K562 (cell line): ENCODE measurements around the gene GLRX2. TPM values are rescaled to one million over a fixed set of nuclear protein-coding genes. Genes with fewer than 3 reads are reported as not detected.

ENCODE experiments used
- ATF7 ChIP-seq: fragments of 450-650 bp; IDR thresholded peaks from 2 replicates; pipeline ENCODE4 v1.7.1; 2014; ENCODE audit warnings: mild to moderate bottlenecking, moderate library complexity
- CBX3 ChIP-seq, 2 experiments: IDR thresholded peaks; 1 replicate in 1 of 2; 2 replicates in 1 of 2; pipeline ENCODE4 v1.6.1; 2012; ENCODE audit warnings: inconsistent platforms in 2 of 2, low read length in 2 of 2, borderline replicate concordance in 1 of 2, control low read depth in 1 of 2
- CSDE1 ChIP-seq, 2 experiments: fragments of 450-650 bp; IDR thresholded peaks; 2 replicates each; pipeline ENCODE4 v1.6.1; 2016; ENCODE audit warnings: mild to moderate bottlenecking in 1 of 2
- DLX4 ChIP-seq: fragments of 250-450 bp; sonication (Bioruptor Pico); IDR thresholded peaks from 2 replicates; pipeline ENCODE4 v1.6.1; 2021; ENCODE audit warnings: mild to moderate bottlenecking
- HMG20A ChIP-seq: fragments of 450-650 bp; formaldehyde crosslinking; conservative IDR thresholded peaks from 2 replicates; pipeline ENCODE4 v1.4.0; 2020; ENCODE audit warnings: mild to moderate bottlenecking, mixed read lengths
- NFATC3 ChIP-seq: fragments of 450-650 bp; IDR thresholded peaks from 2 replicates; pipeline ENCODE4 v1.6.1; 2017; ENCODE audit warnings: mild to moderate bottlenecking
- OTX1 ChIP-seq: fragments of 450-650 bp; formaldehyde crosslinking; IDR thresholded peaks from 2 replicates; pipeline ENCODE4 v1.4.0; 2022; ENCODE audit warnings: mild to moderate bottlenecking
- PRPF4 ChIP-seq: fragments of 200-400 bp; formaldehyde crosslinking; IDR thresholded peaks from one replicate; pipeline ENCODE4 v1.6.1; 2017; ENCODE audit warnings: low read length, low read depth, mild to moderate bottlenecking; ENCODE audit not compliant: insufficient read depth, poor library complexity, severe bottlenecking
- PTTG1 ChIP-seq: fragments of 450-650 bp; IDR thresholded peaks from 2 replicates; pipeline ENCODE4 v1.6.1; 2016; ENCODE audit warnings: low read depth, mild to moderate bottlenecking, missing genetic modification characterization, missing compliant biosample characterization
- PURB ChIP-seq: sonication (generic); formaldehyde crosslinking; IDR thresholded peaks from 2 replicates; pipeline ENCODE4 v1.9.0; 2021; ENCODE audit warnings: low read depth, mild to moderate bottlenecking, missing genetic modification reagents
- PYGO2 ChIP-seq: fragments of 450-650 bp; IDR thresholded peaks from 2 replicates; pipeline ENCODE4 v1.6.1; 2016; ENCODE audit warnings: mild to moderate bottlenecking, missing genetic modification characterization, moderate library complexity, missing compliant biosample characterization
- YBX1 ChIP-seq: fragments of 450-650 bp; IDR thresholded peaks from 2 replicates; pipeline ENCODE4 v1.7.1; 2016; ENCODE audit warnings: mild to moderate bottlenecking
- ZNF232 ChIP-seq: sonication (generic); formaldehyde crosslinking; IDR thresholded peaks from 2 replicates; pipeline ENCODE4 v1.8.0; 2022; ENCODE audit warnings: mild to moderate bottlenecking, missing genetic modification reagents
- polyA plus RNA-seq, 8 experiments: library from polyadenylated mRNA; depleted of rRNA in 4 of 8; stranded (reverse) in 5 of 8; unstranded in 3 of 8; fragments of >200 nt; fragmentation: Nextera tagmentation in 2 of 8; fragmentation: Illumina TruSeq in 1 of 8; extraction: Ambion mirVana in 2 of 8; extraction: Trizol in 1 of 8; gene quantifications; 2 replicates each; pipeline versions ENCODE4 v1.2.1 to v1.2.3, GENCODE V29; 2011 to 2014; ENCODE audit warnings: inconsistent platforms in 1 of 8, missing spikeins in 1 of 8
- total RNA-seq, 7 experiments: library from RNA; depleted of rRNA in 6 of 7; stranded (reverse); fragments of >200 nt in 6 of 7; fragmentation: Illumina TruSeq in 2 of 7; extraction: Trizol in 2 of 7; gene quantifications; 2 replicates each; pipeline versions ENCODE4 v1.2.1 to v1.2.3, GENCODE V29; 2011 to 2021; ENCODE audit warnings: low replicate concordance in 1 of 7
- TF ChIP-seq, protein P1 (sequence below): fragments of 200-600 bp; sonication (generic); IDR thresholded peaks from one replicate; pipeline ENCODE4 v1.6.1; 2012; ENCODE audit warnings: mild to moderate bottlenecking, low read depth, low read length, inconsistent platforms
- TF ChIP-seq, protein P2 (sequence below): sonication (generic); formaldehyde crosslinking; IDR thresholded peaks from 2 replicates; pipeline ENCODE4 v1.5.0; 2020; ENCODE audit warnings: missing genetic modification reagents

The GLRX2 gene
- total and polyA plus RNA-seq, 9 of the 15 experiments (the other 6 are each of a cell fraction or from before 2014, with no cell fraction given) = 13.3 to 82.6 (median 55.1) TPM

DNA sequence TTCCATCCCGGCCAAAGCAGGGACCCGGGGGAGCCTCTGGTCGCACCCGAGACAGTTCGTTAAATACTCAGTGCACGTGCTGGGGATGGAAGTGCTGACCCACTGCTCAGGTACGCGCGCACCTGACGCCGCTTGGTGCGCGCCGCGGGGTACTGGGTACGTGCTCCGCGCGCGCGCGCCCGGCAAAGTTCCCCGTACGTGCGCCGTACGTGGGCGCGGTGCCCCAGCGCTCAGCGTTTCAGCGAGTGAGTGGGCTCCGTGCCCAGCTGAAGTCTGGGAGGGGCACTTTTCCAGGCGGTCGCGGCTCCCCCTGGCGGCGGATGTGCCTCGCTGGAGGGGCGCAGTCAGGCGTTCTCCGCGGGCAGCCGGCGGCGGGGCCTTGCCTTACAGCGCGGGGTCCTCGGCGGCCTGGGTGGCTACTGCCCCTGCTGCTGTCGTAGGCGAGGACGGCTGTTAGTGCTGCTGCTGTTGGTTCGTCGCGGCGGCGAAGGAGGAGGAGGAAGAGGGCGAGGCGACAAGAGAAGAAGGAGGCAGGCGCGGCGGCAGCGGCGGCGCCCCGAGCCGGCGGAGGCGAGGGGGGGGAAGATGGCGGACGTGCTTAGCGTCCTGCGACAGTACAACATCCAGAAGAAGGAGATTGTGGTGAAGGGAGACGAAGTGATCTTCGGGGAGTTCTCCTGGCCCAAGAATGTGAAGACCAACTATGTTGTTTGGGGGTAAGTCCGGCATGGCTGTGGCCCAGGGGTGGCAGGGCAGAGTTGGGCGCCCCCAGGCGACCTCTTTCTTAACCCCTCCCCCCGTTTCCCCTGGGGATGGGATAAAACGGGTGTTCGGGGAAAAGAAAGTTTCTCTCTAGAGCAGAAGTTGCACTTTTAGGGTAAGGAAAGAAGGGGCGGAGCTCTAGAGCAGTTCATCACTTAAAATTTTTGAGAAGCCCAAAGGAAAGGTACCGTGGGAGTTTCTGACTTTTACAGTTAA lies 16.7 kb upstream of the GLRX2 start, which contains the start of gene CDC73 (continued):
- TF ChIP-seq, protein P1, sequence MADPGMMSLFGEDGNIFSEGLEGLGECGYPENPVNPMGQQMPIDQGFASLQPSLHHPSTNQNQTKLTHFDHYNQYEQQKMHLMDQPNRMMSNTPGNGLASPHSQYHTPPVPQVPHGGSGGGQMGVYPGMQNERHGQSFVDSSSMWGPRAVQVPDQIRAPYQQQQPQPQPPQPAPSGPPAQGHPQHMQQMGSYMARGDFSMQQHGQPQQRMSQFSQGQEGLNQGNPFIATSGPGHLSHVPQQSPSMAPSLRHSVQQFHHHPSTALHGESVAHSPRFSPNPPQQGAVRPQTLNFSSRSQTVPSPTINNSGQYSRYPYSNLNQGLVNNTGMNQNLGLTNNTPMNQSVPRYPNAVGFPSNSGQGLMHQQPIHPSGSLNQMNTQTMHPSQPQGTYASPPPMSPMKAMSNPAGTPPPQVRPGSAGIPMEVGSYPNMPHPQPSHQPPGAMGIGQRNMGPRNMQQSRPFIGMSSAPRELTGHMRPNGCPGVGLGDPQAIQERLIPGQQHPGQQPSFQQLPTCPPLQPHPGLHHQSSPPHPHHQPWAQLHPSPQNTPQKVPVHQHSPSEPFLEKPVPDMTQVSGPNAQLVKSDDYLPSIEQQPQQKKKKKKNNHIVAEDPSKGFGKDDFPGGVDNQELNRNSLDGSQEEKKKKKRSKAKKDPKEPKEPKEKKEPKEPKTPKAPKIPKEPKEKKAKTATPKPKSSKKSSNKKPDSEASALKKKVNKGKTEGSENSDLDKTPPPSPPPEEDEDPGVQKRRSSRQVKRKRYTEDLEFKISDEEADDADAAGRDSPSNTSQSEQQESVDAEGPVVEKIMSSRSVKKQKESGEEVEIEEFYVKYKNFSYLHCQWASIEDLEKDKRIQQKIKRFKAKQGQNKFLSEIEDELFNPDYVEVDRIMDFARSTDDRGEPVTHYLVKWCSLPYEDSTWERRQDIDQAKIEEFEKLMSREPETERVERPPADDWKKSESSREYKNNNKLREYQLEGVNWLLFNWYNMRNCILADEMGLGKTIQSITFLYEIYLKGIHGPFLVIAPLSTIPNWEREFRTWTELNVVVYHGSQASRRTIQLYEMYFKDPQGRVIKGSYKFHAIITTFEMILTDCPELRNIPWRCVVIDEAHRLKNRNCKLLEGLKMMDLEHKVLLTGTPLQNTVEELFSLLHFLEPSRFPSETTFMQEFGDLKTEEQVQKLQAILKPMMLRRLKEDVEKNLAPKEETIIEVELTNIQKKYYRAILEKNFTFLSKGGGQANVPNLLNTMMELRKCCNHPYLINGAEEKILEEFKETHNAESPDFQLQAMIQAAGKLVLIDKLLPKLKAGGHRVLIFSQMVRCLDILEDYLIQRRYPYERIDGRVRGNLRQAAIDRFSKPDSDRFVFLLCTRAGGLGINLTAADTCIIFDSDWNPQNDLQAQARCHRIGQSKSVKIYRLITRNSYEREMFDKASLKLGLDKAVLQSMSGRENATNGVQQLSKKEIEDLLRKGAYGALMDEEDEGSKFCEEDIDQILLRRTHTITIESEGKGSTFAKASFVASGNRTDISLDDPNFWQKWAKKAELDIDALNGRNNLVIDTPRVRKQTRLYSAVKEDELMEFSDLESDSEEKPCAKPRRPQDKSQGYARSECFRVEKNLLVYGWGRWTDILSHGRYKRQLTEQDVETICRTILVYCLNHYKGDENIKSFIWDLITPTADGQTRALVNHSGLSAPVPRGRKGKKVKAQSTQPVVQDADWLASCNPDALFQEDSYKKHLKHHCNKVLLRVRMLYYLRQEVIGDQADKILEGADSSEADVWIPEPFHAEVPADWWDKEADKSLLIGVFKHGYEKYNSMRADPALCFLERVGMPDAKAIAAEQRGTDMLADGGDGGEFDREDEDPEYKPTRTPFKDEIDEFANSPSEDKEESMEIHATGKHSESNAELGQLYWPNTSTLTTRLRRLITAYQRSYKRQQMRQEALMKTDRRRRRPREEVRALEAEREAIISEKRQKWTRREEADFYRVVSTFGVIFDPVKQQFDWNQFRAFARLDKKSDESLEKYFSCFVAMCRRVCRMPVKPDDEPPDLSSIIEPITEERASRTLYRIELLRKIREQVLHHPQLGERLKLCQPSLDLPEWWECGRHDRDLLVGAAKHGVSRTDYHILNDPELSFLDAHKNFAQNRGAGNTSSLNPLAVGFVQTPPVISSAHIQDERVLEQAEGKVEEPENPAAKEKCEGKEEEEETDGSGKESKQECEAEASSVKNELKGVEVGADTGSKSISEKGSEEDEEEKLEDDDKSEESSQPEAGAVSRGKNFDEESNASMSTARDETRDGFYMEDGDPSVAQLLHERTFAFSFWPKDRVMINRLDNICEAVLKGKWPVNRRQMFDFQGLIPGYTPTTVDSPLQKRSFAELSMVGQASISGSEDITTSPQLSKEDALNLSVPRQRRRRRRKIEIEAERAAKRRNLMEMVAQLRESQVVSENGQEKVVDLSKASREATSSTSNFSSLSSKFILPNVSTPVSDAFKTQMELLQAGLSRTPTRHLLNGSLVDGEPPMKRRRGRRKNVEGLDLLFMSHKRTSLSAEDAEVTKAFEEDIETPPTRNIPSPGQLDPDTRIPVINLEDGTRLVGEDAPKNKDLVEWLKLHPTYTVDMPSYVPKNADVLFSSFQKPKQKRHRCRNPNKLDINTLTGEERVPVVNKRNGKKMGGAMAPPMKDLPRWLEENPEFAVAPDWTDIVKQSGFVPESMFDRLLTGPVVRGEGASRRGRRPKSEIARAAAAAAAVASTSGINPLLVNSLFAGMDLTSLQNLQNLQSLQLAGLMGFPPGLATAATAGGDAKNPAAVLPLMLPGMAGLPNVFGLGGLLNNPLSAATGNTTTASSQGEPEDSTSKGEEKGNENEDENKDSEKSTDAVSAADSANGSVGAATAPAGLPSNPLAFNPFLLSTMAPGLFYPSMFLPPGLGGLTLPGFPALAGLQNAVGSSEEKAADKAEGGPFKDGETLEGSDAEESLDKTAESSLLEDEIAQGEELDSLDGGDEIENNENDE = no peak
- TF ChIP-seq, protein P2, sequence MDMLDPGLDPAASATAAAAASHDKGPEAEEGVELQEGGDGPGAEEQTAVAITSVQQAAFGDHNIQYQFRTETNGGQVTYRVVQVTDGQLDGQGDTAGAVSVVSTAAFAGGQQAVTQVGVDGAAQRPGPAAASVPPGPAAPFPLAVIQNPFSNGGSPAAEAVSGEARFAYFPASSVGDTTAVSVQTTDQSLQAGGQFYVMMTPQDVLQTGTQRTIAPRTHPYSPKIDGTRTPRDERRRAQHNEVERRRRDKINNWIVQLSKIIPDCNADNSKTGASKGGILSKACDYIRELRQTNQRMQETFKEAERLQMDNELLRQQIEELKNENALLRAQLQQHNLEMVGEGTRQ (CRISPR knock-in tag) = no peak
- peak in 1 of 2 experiments; percentile 90; a peak in 1 of 3 replicates for TF ChIP-seq CBX3 (IDR thresholded peaks at IDR 0.05; ENCODE audit: borderline replicate concordance in 1 of 2, low read length in 2 of 2)
- TF ChIP-seq PRPF4 = peak; percentile 66
- TF ChIP-seq NFATC3 = no peak
- TF ChIP-seq YBX1 = no peak
- TF ChIP-seq DLX4 (CRISPR knock-in tag) = no peak
- peak; percentile 74; the same call in 1 of the 2 replicates for TF ChIP-seq OTX1 (CRISPR knock-in tag)
- no peak for TF ChIP-seq HMG20A (CRISPR knock-in tag)
- TF ChIP-seq PYGO2 (tag) = no peak
- TF ChIP-seq PURB (CRISPR knock-in tag) = no peak
- no peak for TF ChIP-seq ZNF232 (CRISPR knock-in tag)
- TF ChIP-seq PTTG1 (tag) = no peak
- no peak for TF ChIP-seq CSDE1 (IDR thresholded peaks at IDR 0.05)
- TF ChIP-seq ATF7 = peak; percentile 88
